PC-9 (cell line): Measurements from ENCODE around the gene SPARCL1.

Experiments used
- EZH2 ChIP-seq: fragments of 200-600 bp; sonication (generic); IDR thresholded peaks from 2 replicates; pipeline ENCODE4 v1.8.0; 2017; ENCODE audit warnings: antibody characterized with exemption, low read depth
- TF ChIP-seq, protein P1 (sequence below): fragments of 200-600 bp; sonication (generic); conservative IDR thresholded peaks from 2 replicates; pipeline ENCODE4 v1.6.1; 2017; ENCODE audit warnings: mixed run types, antibody characterized with exemption, mild to moderate bottlenecking, moderate library complexity

DNA sequence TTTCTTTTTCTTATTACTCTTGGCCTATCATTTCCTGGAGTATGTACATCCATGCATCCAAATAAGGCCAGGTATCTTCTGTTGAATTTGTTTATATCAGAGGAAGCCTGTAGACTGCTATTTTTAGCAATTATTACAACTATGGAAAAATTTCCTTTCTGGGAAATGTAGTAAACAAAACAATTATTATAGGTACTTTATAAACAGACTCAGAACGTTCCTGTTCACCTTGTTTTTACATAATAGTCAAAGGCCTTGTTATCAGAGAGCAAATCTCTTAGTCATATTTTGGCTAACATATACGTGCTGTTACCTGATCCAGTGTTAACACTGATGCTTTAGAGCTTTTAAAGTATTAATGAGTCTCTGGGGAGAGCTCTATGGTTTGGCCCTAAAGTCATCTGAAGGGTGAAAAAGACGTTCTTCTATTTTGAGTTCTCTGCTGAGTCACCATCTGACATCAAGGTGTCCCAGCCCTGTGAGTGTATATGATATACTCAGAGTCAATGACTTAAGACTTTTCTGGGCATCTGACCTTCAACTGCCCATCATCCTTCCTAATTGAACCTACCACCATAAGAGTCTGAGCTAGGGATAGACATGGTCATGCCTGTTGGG is 7.3 kb downstream of the SPARCL1 start:
- TF ChIP-seq, protein P1, sequence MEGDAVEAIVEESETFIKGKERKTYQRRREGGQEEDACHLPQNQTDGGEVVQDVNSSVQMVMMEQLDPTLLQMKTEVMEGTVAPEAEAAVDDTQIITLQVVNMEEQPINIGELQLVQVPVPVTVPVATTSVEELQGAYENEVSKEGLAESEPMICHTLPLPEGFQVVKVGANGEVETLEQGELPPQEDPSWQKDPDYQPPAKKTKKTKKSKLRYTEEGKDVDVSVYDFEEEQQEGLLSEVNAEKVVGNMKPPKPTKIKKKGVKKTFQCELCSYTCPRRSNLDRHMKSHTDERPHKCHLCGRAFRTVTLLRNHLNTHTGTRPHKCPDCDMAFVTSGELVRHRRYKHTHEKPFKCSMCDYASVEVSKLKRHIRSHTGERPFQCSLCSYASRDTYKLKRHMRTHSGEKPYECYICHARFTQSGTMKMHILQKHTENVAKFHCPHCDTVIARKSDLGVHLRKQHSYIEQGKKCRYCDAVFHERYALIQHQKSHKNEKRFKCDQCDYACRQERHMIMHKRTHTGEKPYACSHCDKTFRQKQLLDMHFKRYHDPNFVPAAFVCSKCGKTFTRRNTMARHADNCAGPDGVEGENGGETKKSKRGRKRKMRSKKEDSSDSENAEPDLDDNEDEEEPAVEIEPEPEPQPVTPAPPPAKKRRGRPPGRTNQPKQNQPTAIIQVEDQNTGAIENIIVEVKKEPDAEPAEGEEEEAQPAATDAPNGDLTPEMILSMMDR, result no peak
- no peak for TF ChIP-seq EZH2
